IPS-18c (cell line): ENCODE results near the gene AZU1.
"Not testable (repeated sequence)": the region's sequence is repeated elsewhere in the genome, so short reads cannot be mapped to it uniquely, and the experiment has no call there.

Experiments used
- H3K4me3 ChIP-seq: 2 replicates; pipeline ENCODE4 v1.7.0; 2013; ENCODE audit warnings: low read depth, mild to moderate bottlenecking, low read length, moderate library complexity; ENCODE audit not compliant: insufficient read depth
- H3K9me3 ChIP-seq: one replicate; pipeline ENCODE4 v1.6.1; 2013; ENCODE audit warnings: mild to moderate bottlenecking, low read length, moderate library complexity; ENCODE audit not compliant: control insufficient read depth, insufficient read depth

AZU1 gene

DNA sequence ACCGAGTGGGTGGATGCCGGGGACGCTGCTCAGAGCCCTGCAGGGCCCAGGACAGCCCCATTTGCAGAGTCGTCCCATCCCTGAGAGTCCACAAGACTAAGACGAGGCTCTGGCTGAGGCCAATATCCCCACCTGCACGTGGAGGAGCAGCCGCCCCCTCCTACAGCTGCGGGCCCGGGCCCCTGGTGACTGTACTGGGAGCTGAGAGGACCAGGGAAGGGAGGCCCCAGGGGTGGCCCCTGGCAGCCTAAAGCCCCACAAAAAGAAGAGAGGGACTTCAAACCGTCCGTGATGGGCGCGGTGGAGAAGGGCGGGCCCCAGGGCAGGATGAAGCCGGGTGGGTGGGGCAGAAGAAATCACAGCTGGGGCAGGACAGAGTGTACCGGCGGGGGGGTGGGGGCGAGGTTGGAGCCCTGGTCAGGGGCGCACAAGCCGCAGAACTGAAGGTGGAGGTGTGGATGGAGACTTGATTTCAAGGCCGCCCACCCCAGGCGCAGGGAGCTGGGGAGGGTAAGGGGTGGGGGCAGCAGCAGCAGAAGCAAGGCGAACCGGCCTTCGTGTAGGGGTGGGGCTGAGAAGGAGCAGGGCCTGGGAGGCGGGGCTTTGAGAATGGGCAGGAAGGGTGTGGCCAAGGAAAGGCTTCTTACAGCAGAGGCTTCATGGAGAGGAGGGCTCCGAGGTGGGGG lies 44.8 kb downstream of the AZU1 start:
- Histone ChIP-seq H3K4me3 (no peak overlapping the region), H3K9me3 (no peaks in the 10 kb centered on the region)

GRCh38 chr19:873084-873483 lies 45.4 kb downstream of the AZU1 start:
- Histone ChIP-seq H3K4me3 (no peak overlapping the region), H3K9me3 (no peaks in the 10 kb centered on the region)

- H3K4me3 ChIP-seq = no peak overlapping the region
- H3K9me3 ChIP-seq = no peaks in the 10 kb centered on the region
These were observed 46.0 kb downstream of the AZU1 start for GRCh38 chr19:873561-874041.

DNA sequence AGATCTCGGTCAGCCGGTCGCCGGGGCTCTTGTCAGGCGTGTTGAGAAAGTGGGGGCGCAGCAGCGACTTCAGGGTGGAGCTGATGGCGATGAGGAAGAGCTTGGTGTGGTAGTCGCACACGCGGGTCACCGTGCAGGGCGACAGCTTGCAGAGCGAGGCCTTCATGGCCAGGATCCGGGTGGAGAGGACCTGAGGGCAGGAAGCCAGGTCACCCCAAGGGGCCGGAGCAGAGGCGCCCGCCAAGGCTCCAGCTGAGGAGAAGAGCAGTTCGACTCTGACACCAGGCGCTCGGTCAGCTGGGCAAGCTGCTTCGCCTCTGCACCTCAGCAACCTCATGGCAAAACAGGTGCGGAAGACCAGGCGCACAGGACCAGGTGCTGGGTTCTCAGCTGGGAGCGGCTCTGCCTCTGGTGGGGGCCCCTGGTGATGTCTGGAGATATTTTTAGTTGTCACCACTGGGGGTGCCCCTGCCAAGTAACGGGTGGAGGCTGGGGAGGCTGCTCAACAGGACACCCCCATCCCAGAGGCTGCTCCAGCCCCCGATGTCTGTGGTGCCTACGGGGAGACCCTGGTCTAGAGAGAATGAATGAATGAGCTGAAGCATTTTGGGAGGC lies 47.7 kb downstream of the AZU1 start:
- no peaks in the 10 kb centered on the region for H3K9me3 ChIP-seq
- no peak overlapping the region for H3K4me3 ChIP-seq

DNA sequence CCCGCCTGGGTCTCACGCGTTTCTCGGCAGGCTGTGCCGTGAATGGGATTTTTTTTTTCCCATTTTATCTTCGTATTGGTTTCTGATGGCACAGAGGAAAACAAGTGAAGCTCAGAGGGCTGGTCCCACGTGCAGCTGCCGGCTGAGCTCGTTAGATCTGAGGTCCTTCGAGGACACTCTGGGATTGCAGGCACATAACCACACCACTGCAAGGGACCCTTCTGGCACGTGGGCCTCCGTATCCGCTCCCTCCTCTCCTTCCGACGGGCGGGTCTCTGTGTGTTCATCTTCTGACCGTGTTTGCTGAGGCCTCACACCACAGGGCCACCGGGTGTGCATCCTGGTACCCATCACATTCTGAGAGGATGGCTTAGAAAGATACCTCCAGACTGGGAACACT lies 48.5 kb downstream of the AZU1 start:
- Histone ChIP-seq H3K4me3 (no peak overlapping the region), H3K9me3 (no peaks in the 10 kb centered on the region)

- Histone ChIP-seq H3K9me3 (no peaks in the 10 kb centered on the region), H3K4me3 (no peak overlapping the region)
These were observed 49.2 kb downstream of the AZU1 start for GRCh38 chr19:876780-877314.

DNA sequence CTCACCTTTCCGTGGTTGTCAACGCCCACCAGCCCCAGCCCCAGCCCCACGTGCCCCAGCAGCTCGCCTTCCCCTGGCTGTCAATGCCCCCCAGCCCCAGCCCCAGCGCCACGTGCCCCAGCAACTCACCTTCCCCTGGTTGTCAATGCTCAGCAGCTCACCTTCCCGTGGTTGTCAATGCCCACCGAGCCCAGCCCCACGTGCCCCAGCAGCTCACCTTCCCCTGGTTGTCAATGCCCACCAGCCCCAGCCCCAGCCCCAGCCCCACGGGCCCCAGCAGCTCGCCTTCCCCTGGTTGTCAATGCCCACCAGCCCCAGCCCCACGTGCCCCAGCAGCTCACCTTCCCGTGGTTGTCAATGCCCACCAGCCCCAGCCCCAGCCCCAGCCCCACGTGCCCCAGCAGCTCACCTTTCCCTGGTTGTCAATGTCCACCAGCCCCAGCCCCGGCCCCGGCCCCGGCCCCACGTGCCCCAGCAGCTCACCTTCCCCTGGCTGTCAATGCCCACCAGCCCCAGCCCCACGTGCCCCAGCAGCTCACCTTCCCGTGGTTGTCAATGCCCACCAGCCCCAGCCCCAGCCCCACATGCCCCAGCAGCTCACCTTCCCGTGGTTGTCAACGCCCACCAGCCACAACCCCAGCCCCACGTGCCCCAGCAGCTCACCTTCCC lies 50.5 kb downstream of the AZU1 start:
- H3K9me3 ChIP-seq, H3K4me3 ChIP-seq: not testable (repeated sequence)

DNA sequence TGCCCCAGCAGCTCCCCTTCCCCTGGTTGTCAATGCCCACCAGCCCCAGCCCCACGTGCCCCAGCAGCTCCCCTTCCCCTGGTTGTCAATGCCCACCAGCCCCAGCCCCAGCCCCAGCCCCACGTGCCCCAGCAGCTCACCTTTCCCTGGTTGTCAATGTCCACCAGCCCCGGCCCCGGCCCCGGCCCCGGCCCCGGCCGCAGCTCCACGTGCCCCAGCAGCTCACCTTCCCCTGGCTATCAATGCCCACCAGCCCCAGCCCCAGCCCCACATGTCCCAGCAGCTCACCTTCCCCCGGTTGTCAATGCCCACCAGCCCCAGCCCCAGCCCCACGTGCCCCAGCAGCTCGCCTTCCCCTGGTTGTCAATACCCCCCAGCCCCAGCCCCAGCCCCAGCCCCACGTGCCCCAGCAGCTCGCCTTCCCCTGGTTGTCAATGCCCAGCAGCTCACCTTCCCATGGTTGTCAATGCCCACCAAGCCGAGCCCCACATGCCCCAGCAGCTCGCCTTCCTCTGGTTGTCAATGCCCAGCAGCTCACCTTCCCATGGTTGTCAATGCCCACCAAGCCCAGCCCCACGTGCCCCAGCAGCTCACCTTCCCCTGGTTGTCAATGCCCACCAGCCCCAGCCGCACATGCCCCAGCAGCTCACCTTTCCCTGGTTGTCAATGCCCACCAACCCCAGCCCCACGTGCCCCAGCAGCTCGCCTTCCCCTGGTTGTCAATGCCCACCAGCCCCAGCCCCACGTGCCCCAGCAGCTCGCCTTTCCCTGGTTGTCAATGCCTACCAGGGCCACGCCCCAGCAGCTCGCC lies 51.3 kb downstream of the AZU1 start:
- H3K4me3 ChIP-seq = not testable (repeated sequence)

GRCh38 chr19:879711-880438 lies 52.2 kb downstream of the AZU1 start:
- Histone ChIP-seq H3K9me3 (peaks cover 2% of the 10 kb centered on the region), H3K4me3 (no peak overlapping the region)

More for the DNA sequence above, 51.3 kb downstream of the AZU1 start:
- H3K9me3 ChIP-seq = not testable (repeated sequence)
